Measurements from ENCODE around the gene RIMS3. TPM values are rescaled to one million over a fixed set of nuclear protein-coding genes. Genes with fewer than 3 reads are reported as not detected.

Gene RIMS3
- total RNA-seq, 1 experiment from 2014 or later: 5.7 TPM

- Histone ChIP-seq H3K4me1 (ENCODE audit: control insufficient read depth, insufficient read depth, low read length) (no peaks in the 10 kb centered on the region), H3K4me3 (ENCODE audit: low read depth in 2 of 2, low read length in 2 of 2) (no peak overlapping the region), H3K27me3 (ENCODE audit: control insufficient read depth, insufficient read depth, low read length) (no peaks in the 10 kb centered on the region), H3K36me3 (ENCODE audit: control insufficient read depth, insufficient read depth, low read length) (no peaks in the 10 kb centered on the region), H3K9me3 (ENCODE audit: control insufficient read depth, insufficient read depth, low read depth, low read length) (no peaks in the 10 kb centered on the region), H3K27ac (ENCODE audit: low read length) (no peak overlapping the region)
- DNase-seq (ENCODE audit: low read depth, low spot score) (no peak), ATAC-seq (no peak)
- no TSS peak for BruUV-seq (replicated peaks)
- ChIA-PET CTCF (interaction anchor here (0.6 kb wide), 1 partner anchor 7 kb away, joined by 4 read pairs; no protein-coding TSS in a partner anchor), POLR2A (no interaction called here)
- TF ChIP-seq SIN3A (IDR thresholded peaks at IDR 0.05; ENCODE audit: borderline replicate concordance, insufficient read depth, low read depth, low read length) (no peak), POLR2AphosphoS5 (IDR thresholded peaks at IDR 0.05; ENCODE audit: low read depth, low read length) (no peak), TCF7L2 (IDR thresholded peaks at IDR 0.05; ENCODE audit: low read depth, low read length) (no peak), CTCF (IDR thresholded peaks at IDR 0.05) (no peak), REST (IDR thresholded peaks at IDR 0.05; ENCODE audit: insufficient read depth in 1 of 2, low read depth in 2 of 2, low read length in 1 of 2) (no peak)
- intact Hi-C loops (cut with micrococcal nuclease; ENCODE audit: unreplicated experiment): no loop called here
- in situ Hi-C loops (cut with HindIII; ENCODE audit: low pct_unique_long_range_greater_than_20kb, low sequenced_read_pairs): no loop called here
Observed at GRCh38 chr1:40637470-40638007, 27.9 kb downstream of the RIMS3 start.

- Histone ChIP-seq H3K4me3 (ENCODE audit: low read depth in 2 of 2, low read length in 2 of 2) (no peak overlapping the region), H3K27ac (ENCODE audit: low read length) (no peak overlapping the region), H3K27me3 (ENCODE audit: control insufficient read depth, insufficient read depth, low read length) (no peaks in the 10 kb centered on the region), H3K4me1 (ENCODE audit: control insufficient read depth, insufficient read depth, low read length) (no peaks in the 10 kb centered on the region), H3K9me3 (ENCODE audit: control insufficient read depth, insufficient read depth, low read depth, low read length) (no peaks in the 10 kb centered on the region), H3K36me3 (ENCODE audit: control insufficient read depth, insufficient read depth, low read length) (no peaks in the 10 kb centered on the region)
- ATAC-seq (no peak), DNase-seq (ENCODE audit: low read depth, low spot score) (no peak)
- BruUV-seq (replicated peaks): no TSS peak
- intact Hi-C loops (cut with micrococcal nuclease; ENCODE audit: unreplicated experiment): no loop called here
- in situ Hi-C loops (cut with HindIII; ENCODE audit: low pct_unique_long_range_greater_than_20kb, low sequenced_read_pairs): no loop called here
- TF ChIP-seq REST (IDR thresholded peaks at IDR 0.05; ENCODE audit: insufficient read depth in 1 of 2, low read depth in 2 of 2, low read length in 1 of 2) (no peak), TCF7L2 (IDR thresholded peaks at IDR 0.05; ENCODE audit: low read depth, low read length) (no peak), SIN3A (IDR thresholded peaks at IDR 0.05; ENCODE audit: borderline replicate concordance, insufficient read depth, low read depth, low read length) (no peak), POLR2AphosphoS5 (IDR thresholded peaks at IDR 0.05; ENCODE audit: low read depth, low read length) (no peak), CTCF (IDR thresholded peaks at IDR 0.05) (no peak)
- ChIA-PET CTCF (no interaction called here), POLR2A (no interaction called here)
Observed at GRCh38 chr1:40636777-40637176, 28.7 kb downstream of the RIMS3 start.
